GM21381 (cell line): ENCODE measurements around the gene MRPL33.

Source experiments
- ATAC-seq: cut with Tn5 transposase; IDR thresholded peaks from one replicate; pipeline ENCODE4 v1.9.1; 2021; ENCODE audit warnings: mild to moderate bottlenecking, moderate library complexity; ENCODE audit not compliant: unreplicated experiment

MRPL33 gene

GRCh38 chr2:27776097-27776496 is 4.6 kb downstream of the MRPL33 start:
- no peak for ATAC-seq

- ATAC-seq: no peak
Observed at GRCh38 chr2:27776696-27777095, 5.2 kb downstream of the MRPL33 start.

GRCh38 chr2:27779417-27780055 is 8.0 kb downstream of the MRPL33 start:
- no peak for ATAC-seq

DNA sequence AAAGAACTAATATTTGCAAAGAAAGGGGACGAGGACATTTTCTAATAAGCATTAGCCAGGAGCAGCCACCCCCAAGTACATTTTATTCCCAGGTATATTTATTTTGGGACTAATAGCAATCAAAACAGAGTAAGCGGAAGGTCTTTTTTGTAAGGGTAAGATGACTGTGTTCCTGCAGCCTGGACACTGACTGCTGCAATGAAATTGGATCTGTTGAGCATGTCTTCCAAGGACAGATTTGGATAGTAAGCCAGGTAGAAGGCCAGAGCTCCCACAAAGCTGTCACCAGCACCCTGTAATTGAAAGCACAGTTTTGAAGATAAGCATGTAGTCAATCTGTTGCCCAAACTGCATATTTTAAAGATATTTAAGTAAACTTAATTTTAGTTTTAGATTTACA is 10.0 kb downstream of the MRPL33 start:
- no peak for ATAC-seq

DNA sequence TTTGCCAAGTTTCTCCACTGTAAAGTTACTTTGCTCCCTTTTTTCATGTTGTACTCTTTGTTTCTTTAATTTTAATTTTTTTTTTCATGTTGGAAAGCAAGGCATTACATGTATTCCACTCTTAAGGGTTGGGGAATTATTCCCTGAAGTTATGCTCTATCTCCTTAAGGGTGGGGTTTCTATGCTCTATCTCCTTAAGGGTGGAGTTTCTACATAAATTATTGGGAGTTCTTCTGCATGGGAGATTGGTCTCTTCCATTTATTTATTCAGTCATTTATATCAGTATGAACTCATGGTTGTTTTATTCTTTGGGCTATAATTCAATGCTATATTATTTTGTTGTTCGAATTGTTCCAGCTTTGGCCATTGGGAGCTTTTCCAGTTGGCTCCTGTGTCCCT is 11.2 kb downstream of the MRPL33 start:
- no peak for ATAC-seq

DNA sequence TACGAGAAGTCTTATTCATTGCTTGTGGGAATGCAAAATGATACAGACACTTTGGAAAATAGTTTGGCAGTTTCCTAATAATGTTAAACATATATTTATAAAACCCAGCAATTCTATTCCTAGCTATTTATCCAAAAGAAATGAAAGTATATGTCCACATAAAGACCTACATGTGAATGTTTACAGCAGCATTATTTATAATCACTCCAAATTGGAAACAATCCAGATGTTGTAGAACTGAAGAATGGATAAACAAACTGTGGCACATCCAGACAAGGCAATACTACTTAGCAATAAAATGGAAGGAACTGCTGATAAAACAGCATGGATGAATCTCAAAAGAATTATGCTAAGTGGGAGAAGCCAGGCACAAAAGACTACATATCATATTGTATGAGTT is 19.3 kb downstream of the MRPL33 start:
- no peak for ATAC-seq

GRCh38 chr2:27792759-27793158 is 21.2 kb downstream of the MRPL33 start:
- no peak for ATAC-seq

- ATAC-seq: no peak
Observed at GRCh38 chr2:27795093-27795834, 23.7 kb downstream of the MRPL33 start.

DNA sequence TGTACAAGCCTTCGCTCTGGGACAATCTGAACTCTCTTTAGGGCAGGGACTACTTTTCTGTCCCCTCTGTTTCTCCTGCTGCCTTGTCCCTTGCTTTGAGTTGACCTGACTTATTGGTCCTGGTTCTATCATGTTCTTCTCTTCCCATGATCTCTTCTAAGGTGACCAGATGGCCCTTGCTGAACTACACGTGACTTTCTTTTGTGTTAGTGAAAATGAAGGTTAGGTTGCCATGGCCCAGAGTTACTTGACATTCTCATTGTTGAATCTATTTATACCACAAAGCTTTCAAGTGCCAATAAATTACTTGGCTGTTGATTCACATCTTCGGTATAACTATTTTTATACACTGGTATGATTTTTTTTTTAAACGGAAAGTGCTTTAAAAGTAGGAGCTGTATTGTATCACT is 24.4 kb downstream of the MRPL33 start:
- no peak for ATAC-seq

DNA sequence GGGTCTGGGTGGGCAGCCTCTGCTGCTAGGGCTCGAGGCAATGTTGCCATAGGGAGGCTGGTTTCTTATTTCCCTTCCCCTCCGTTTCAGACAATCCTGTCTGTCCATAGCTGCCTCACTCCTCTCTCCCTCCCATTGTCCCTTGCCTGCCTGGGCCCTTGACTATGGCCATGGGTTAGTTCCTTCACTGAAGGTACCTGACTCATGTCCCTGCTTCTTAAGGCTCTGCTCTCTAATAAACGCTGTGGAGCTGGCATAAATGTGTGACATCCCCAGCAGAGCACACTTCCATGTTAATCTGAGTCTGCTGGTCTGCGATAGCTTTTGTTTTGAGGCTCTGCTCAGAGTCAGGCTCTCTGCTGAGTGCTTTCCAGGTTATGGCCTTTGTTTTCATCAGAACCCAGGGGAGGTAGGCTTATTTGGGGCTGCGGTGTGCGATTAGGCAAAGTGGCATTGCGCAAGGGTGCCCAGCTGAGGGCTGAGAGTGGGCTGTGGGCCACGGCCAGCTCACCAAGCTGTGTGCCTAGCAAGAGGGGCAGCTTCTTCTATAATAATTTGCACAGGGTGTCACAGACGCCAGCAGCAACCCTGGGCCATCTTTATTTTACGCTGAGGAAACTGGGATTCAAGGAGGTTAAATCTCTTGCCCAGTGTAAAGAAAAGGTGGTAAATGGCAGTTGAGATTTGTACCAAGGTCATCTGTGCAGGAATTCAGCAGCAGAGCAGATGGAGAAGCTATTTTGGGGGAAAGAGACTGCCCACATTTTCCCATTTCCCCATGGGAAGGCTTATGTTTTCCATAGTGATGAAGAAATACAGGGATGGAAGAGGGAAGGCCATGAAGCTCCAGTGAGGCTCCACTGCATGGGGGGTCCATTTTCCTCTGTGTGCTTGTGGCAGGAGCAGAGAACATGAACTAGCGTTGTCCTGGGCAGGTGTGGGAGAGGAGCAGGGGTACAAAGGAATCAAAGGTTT is 25.6 kb downstream of the MRPL33 start:
- ATAC-seq: no peak

- ATAC-seq: no peak
Observed at GRCh38 chr2:27797841-27798240, 26.3 kb downstream of the MRPL33 start.

- no peak for ATAC-seq
Observed at GRCh38 chr2:27798486-27798885, 27.0 kb downstream of the MRPL33 start.

DNA sequence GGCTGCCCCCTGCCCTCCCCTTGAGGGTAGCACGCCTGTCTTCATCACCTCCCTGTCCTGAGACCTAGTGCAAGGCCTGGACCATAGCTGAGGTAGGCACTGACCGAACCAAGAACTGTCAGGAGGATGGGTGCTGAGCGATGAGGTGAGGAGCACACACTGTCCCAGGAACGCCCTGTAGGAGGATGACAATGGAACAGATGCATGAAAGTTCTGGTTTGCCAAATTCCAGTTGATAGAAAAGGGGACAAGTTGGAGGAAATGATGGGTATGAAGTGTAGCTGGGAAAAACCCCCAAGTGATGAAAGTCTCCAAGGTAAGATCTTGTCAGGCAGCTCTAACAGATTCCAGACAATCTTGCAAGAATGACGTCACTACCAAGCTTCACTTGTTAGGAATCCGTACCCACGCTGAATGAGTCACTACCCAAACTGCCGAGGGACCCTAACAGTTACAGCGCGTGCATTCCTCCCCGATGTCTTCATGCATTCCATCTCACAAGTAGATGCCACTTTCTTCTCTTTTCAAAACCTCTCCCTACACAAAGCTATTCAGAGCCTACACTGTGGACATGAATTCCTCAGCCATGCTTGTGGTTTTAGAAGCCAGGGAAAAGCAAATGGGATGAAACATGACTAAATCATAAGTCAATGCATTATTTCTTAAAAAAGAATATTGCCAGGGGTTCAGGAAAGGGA is 27.6 kb downstream of the MRPL33 start:
- ATAC-seq: no peak

- ATAC-seq: no peak
Observed at GRCh38 chr2:27799646-27800010, 28.1 kb downstream of the MRPL33 start.

DNA sequence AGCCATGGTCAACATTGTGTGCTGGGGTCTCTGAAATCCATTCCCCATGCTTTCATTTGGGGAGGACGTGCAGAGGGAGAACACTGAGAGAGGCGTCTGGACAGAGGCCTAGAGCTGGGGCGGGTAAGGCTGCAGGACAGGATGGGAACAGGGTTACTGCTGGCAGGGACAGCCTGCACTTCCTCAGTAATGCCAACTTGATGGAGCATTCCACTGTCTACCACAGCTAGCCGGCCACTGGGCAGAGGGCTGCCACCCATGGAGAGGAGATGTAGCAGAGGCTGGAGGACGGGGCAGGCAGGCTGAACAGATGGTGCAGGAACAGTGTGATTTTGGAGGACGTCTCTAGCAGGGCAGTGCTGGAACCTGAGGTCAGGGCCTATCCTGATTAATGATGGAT is 29.3 kb downstream of the MRPL33 start:
- no peak for ATAC-seq

- no peak for ATAC-seq
Observed at GRCh38 chr2:27802547-27802946, 31.0 kb downstream of the MRPL33 start.

- ATAC-seq: no peak
Observed at GRCh38 chr2:27803046-27803445, 31.5 kb downstream of the MRPL33 start.

GRCh38 chr2:27804146-27804545 is 32.6 kb downstream of the MRPL33 start:
- ATAC-seq: no peak

GRCh38 chr2:27805180-27805579 is 33.7 kb downstream of the MRPL33 start:
- ATAC-seq: no peak

DNA sequence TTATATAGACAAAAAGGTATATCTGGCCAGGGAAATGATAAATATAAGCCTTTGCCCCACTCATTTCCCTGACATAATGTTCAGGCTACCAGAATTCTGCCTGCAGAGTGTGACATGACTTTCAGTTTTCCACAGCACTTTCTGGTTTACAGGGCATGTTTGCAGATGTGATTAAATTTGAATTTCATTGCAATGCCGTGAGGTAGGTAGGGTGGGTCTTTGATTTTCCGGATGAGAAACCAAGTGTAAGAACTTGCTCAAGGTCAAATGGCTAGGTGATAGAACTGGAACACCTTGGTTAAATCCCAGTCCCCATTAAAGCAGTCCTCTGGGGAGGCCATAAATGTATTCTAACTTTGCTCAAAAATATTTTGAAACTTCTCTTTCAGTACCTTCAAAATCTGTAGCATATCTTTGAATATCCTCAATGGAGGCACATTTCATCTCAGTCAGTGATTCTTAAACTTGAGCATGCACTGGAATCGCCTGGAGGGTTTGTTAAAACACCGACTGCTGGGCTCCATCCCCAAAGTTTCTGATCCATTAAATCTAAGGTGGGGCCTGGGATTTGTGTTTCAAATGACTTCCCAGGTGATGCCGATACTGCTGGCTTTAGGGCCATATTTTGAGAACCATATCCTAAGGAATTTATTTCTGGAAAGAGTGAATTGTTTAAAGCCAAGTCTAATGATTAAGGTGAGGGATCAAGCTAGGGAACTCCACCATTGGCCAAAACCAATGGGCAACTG is 35.0 kb downstream of the MRPL33 start:
- no peak for ATAC-seq
